Left renal pelvis (tissue), 4 donors: Measurements from ENCODE around the gene SINHCAF. TPM values are rescaled to one million over a fixed set of nuclear protein-coding genes. Genes with fewer than 3 reads are reported as not detected.
A peak's percentile ranks its signal among the peaks of the same experiment; 100 is the strongest.
"Not testable (repeated sequence)": the region's sequence is repeated elsewhere in the genome, so short reads cannot be mapped to it uniquely, and the experiment has no call there.

Source experiments
- DNase-seq, 4 donors: peaks; one replicate each; pipeline ENCODE4 v3.0.0-alpha.2; 2013; ENCODE audit warnings: low read depth in 4 of 4, low spot score in 3 of 4
- polyA plus RNA-seq, 4 donors: library from polyadenylated mRNA; unstranded; fragments of 120-200 nt; gene quantifications; one replicate each; pipeline ENCODE4 v1.2.1, GENCODE V29; 2013; ENCODE audit not compliant: insufficient read length in 4 of 4

SINHCAF gene
- polyA plus RNA-seq, 4 donors: 90.3 to 289 (median 260) TPM

GRCh38 chr12:31273794-31274193 lies 52.2 kb downstream of the SINHCAF start:
- DNase-seq: not testable (repeated sequence)

DNA sequence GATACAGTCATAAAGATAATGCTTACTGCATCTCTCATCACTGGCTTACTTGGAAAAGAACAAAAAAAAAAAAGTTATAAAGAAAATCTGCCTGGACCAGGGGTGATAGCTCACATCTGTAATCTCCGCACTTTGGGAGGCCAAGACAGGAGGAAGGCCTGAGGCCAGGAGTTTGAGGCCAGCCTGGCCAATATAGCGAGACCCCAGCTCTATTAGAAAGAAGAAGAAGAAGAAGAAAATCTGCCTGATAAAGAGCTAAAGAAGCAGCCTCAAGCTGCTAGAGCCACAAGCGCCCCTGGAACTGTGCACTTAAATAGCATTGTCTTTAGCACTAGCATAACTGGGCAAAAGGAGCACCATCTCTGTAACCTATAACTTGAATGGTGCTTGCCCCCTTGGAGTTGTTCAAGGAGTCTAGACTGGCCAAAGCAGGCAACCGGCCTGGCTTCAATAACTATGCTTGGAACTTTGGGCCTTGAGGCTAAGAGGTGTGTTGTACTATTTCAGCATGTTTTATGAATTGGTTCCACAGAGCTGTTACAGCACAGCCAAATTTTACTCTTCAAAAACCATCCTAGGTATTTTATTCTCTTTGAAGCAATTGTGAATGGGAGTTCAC lies 53.2 kb downstream of the SINHCAF start:
- no peak for DNase-seq

DNA sequence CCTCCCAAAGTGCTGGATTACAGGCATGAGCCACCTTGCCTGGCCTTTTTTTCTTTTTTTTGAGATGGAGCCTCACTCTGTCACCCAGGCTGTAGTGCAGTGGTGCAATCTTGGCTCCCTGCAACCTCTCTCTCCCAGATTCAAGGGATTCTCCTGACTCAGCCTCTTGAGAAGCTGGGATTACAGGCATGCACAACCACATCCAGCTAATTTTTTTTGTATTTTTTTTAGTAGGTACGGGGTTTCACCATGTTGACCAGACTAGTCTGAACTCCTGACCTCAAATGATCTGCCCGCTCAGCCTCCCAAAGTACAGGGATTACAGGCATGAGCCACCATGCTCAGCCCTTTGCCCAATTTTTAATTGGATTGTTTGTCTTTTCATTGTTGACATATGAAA lies 58.0 kb downstream of the SINHCAF start:
- no peak for DNase-seq

GRCh38 chr12:31265722-31266121 lies 60.2 kb downstream of the SINHCAF start:
- no peak for DNase-seq

- DNase-seq: no peak
Measured at GRCh38 chr12:31263661-31264060, 62.3 kb downstream of the SINHCAF start.

DNA sequence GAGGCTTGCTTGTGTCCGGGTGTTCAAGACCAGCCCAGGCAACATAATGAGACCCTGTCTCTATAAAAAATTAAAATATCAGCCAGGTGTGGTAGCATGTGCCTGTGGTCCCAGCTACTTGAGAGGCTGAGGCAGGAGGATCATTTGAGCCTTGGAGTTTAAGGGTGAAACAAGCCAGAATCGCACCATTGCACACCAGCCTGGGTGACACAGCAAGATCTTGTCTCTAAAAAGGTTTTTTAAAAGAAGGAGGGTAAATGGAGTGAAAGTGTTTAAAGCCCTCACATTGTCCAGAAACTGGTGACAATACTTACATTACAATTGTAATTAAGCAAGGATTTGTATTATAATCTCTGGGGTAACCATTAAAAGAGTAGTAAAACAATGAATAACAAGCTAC lies 64.2 kb downstream of the SINHCAF start:
- no peak for DNase-seq

GRCh38 chr12:31260840-31261239 lies 65.1 kb downstream of the SINHCAF start:
- no peak for DNase-seq

GRCh38 chr12:31259136-31259886 lies 66.6 kb downstream of the SINHCAF start:
- DNase-seq: no peak

DNA sequence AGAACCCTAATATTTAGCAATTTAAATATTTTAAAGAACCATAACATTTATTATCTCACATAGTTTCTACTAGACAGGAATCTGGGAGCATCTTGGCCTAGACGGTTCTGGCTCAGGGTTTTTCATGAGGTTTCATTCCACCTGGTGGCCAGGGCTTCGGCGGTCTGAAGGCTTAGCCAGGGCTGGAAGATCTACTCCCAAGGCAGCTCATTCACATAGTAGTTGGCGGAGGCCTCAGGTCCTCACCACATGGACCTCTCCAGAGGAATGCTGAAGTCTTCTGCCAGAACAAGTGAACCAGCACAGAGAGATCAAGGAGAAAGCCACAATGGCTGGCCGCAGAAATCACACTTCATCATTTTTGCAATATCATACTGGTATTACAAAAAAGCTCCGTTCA lies 68.2 kb downstream of the SINHCAF start:
- DNase-seq: no peak

- not testable (repeated sequence) for DNase-seq
Measured at GRCh38 chr12:31251707-31252611, 74.0 kb downstream of the SINHCAF start.

DNA sequence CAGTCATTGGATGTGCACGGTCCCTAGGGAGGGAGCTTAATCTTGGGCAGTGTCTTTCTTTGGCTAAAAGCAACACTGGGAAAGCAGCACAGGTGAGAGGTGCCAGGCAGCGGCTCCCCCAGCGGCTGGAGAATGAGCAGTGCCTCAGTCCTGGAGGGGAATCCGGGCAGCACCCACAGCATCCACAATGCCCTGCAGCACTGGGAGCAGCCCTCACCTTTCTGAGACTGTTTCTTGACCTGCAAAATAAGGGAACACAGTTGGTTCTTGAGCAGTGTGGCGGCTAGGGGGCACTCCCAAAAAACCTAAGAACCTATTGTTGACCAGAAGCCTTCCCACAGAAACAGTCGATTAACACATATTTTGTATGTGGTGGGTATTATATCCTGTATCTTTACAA lies 75.8 kb downstream of the SINHCAF start:
- no peak for DNase-seq

GRCh38 chr12:31249356-31249755 lies 76.6 kb downstream of the SINHCAF start:
- no peak for DNase-seq

DNA sequence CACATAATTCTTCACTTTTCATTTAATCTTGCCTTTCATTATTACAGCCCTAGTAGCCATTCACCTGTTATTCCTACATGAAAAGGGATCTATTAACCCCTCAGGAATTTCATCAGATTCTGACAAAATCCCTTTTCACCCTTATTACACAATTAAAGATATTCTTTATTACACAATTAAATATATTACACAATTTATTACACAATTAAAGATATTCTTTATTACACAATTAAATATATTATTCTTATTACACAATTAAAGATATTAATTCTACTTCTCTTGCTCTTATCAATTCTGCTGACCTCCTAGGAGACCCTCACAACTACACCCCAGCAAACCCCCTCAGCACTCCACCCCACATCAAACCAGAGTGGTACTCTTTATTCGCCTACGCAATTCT lies 77.1 kb downstream of the SINHCAF start:
- no peak for DNase-seq

DNA sequence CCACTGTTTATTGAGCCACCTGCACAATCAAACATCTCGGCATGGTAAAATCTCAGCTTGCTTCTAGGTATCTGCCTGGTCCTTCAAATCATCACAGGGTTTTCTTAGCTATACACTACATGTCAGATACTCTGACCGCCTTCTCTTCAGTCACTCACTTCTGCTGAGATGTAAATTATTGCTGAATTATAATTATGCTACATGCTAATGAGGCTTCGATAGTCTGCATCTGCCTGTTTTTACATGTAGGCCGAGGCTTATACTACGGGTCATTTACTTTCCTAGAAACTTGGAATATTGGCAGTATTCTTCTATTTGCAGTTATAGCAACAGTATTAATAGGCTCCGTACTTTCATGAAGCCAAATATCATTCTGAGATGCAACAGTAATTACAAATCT lies 77.6 kb downstream of the SINHCAF start:
- no peak for DNase-seq

DNA sequence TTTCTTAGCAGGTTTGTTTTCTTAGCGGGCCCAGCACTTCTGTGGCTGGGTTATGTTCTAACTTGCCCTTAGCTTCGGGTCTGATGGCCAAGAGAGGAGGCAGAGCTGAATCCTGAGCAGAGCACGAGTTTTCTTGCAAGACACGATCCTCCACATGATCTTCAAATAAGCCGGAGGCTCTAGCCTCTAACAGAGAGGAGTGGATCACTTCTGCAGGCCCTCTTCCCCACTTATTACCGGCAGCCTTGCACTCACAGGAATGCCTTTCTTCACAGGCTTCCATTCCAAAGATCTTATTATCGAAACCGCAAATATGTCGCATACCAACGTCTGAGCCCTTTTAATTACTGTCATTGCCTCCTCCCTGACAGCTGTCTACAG lies 79.5 kb downstream of the SINHCAF start:
- DNase-seq: no peak

GRCh38 chr12:31245822-31246469 lies 80.0 kb downstream of the SINHCAF start:
- no peak for DNase-seq

DNA sequence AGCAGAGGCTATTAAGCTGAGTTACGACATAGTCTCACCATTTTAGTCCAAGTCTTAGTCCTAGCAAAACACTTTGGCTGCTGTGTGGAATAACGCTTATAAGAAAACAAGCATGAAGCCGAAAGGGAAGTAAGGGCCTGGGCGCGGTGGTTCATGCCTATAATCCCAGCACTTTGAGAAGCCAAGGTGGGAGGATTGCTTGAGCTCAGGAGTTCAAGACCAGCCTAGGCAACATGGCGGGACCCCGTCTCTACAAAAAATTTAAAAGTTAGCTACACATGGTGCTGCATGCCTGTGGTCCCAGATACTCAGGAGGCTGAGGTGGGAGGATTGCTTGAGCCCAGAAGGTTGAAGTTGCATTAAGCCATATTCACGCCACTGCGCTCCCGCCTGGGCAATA lies 83.5 kb downstream of the SINHCAF start:
- DNase-seq: not testable (repeated sequence)

- DNase-seq: peak in 2 of 4 donors; percentile 25 to 33
Measured at GRCh38 chr12:31238764-31239387, 87.1 kb downstream of the SINHCAF start.

- DNase-seq: not testable (repeated sequence)
Measured at GRCh38 chr12:31238333-31238732, 87.6 kb downstream of the SINHCAF start.

DNA sequence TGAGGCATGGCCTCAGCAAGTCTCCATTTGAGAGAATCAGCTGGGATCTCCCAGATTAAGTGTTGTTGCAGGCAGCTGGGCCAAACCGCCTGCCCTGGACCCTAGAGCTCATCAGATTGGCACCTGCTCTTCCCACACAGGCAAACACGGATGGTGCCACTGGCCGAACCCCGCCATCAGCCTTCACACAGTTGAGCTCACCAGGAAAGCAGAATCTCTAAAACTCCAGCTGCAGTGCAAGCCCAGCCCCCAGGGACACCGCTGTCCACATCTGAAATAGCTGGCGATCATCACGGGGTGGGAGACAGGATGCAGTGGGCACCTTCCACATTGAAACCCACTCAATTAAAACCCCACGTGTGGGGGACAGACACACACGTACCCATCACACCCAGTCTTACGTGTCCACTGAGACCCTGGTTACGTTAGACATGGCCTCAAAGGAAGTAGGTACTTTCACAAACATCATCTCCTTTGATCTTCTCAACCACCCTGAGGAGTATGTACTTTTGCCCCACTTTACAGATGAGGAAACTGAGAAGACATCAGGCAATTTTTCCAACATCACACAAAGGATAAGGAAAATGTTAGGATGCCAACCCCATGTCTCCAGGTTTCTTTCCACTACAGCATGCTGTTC lies 88.8 kb downstream of the SINHCAF start:
- DNase-seq: no peak
